ENCODE results near the gene DLK2. TPM values are rescaled to one million over a fixed set of nuclear protein-coding genes. Genes with fewer than 3 reads are reported as not detected.

The DLK2 gene
- total RNA-seq, 2 experiments from 2014 or later: not detected

- H3K9me2 ChIP-seq (ENCODE audit: insufficient read depth, low read length): no peaks in the 10 kb centered on the region
- H3K36me3 ChIP-seq (ENCODE audit: insufficient read depth, low read length): no peaks in the 10 kb centered on the region
- ChIA-PET POLR2A (interaction anchor here (1.5 to 1.6 kb wide), 2 partner anchors 14 to 15 kb away, joined by 3 to 6 read pairs; partner anchors contain the start of gene TJAP1), CTCF (ENCODE audit: unreplicated experiment) (no interaction called here)
- no peaks in the 10 kb centered on the region for H3K4me1 ChIP-seq (ENCODE audit: insufficient read depth, low read length, poor library complexity, severe bottlenecking)
- H3K9me3 ChIP-seq (ENCODE audit: low read length): no peaks in the 10 kb centered on the region
- H3K4me2 ChIP-seq (ENCODE audit: low read length): no peak overlapping the region
- no peaks in the 10 kb centered on the region for H4K20me1 ChIP-seq (ENCODE audit: insufficient read depth, low read length)
- H2AFZ ChIP-seq (ENCODE audit: low read length): no peak overlapping the region
- H3K27ac ChIP-seq (ENCODE audit: low read depth, low read length, poor library complexity, severe bottlenecking): no peak overlapping the region
- no peak for DNase-seq (ENCODE audit: low spot score)
- H3K79me2 ChIP-seq (ENCODE audit: insufficient read depth, low read depth, low read length): no peaks in the 10 kb centered on the region
- no TSS peak for BruUV-seq (replicated peaks)
- H3K4me3 ChIP-seq (ENCODE audit: low read depth, low read length, poor library complexity, severe bottlenecking): no peak overlapping the region
- intact Hi-C loops (cut with micrococcal nuclease; ENCODE audit: unreplicated experiment): no loop called here
- TF ChIP-seq EZH2phosphoT487 (IDR thresholded peaks at IDR 0.05; ENCODE audit: borderline replicate concordance, low read depth, low read length): no peak
- TF ChIP-seq, protein P1, sequence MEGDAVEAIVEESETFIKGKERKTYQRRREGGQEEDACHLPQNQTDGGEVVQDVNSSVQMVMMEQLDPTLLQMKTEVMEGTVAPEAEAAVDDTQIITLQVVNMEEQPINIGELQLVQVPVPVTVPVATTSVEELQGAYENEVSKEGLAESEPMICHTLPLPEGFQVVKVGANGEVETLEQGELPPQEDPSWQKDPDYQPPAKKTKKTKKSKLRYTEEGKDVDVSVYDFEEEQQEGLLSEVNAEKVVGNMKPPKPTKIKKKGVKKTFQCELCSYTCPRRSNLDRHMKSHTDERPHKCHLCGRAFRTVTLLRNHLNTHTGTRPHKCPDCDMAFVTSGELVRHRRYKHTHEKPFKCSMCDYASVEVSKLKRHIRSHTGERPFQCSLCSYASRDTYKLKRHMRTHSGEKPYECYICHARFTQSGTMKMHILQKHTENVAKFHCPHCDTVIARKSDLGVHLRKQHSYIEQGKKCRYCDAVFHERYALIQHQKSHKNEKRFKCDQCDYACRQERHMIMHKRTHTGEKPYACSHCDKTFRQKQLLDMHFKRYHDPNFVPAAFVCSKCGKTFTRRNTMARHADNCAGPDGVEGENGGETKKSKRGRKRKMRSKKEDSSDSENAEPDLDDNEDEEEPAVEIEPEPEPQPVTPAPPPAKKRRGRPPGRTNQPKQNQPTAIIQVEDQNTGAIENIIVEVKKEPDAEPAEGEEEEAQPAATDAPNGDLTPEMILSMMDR (conservative IDR thresholded peaks at IDR 0.05; ENCODE audit: low read length): no peak
These were observed 36.7 kb upstream of the DLK2 start for GRCh38 chr6:43491750-43492661.

DNA sequence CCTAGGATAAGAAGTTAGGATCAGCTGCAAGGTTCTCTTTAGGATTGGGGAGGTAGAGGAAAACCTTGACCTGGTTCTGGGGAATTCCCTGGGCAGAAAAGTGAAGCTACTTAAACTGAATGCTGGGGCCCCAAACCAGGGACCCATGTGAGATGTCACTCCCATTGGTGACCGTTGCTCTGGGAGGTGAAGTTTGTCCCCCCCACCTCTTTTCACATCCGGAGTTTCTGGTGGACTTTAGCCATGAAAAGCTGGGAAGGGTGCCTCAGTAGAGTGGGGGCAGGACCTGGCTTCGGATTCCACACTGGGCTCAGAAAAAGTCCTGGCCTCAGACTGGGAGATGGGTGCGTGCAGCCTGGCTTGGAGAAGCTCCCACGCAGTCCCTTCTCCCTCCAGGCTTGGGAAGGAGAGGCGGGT, 35.2 kb upstream of the DLK2 start:
- TF ChIP-seq, protein P1 (conservative IDR thresholded peaks at IDR 0.05; ENCODE audit: low read length): no peak
- TF ChIP-seq EZH2phosphoT487 (IDR thresholded peaks at IDR 0.05; ENCODE audit: borderline replicate concordance, low read depth, low read length): no peak
- CTCF ChIA-PET (ENCODE audit: unreplicated experiment): no interaction called here

More for the DNA sequence above, 35.2 kb upstream of the DLK2 start:
- DNase-seq (ENCODE audit: low spot score): no peak
- H2AFZ ChIP-seq (ENCODE audit: low read length): no peak overlapping the region
- H3K9me3 ChIP-seq (ENCODE audit: low read length): no peaks in the 10 kb centered on the region
- H3K9me2 ChIP-seq (ENCODE audit: insufficient read depth, low read length): no peaks in the 10 kb centered on the region
- no peak overlapping the region for H3K4me2 ChIP-seq (ENCODE audit: low read length)
- no peak overlapping the region for H3K4me3 ChIP-seq (ENCODE audit: low read depth, low read length, poor library complexity, severe bottlenecking)
- BruUV-seq (replicated peaks): no TSS peak
- no peaks in the 10 kb centered on the region for H4K20me1 ChIP-seq (ENCODE audit: insufficient read depth, low read length)
- POLR2A ChIA-PET: interaction anchor here (0.6 to 1.6 kb wide), 3 partner anchors 13 kb away, joined by 3 to 6 read pairs (median 3); partner anchors contain the start of gene TJAP1
- no peak overlapping the region for H3K27ac ChIP-seq (ENCODE audit: low read depth, low read length, poor library complexity, severe bottlenecking)
- no peaks in the 10 kb centered on the region for H3K79me2 ChIP-seq (ENCODE audit: insufficient read depth, low read depth, low read length)
- H3K36me3 ChIP-seq (ENCODE audit: insufficient read depth, low read length): 0 out of 2 replicates have a peak, but pooled peaks cover 1% of the 10 kb centered on the region
- intact Hi-C loops (cut with micrococcal nuclease; ENCODE audit: unreplicated experiment): no loop called here
- no peaks in the 10 kb centered on the region for H3K4me1 ChIP-seq (ENCODE audit: insufficient read depth, low read length, poor library complexity, severe bottlenecking)

All from OCI-LY7 (cell line).